Naive B cell (primary cell): ENCODE results near the gene STX2. TPM values are rescaled to one million over a fixed set of nuclear protein-coding genes. Genes with fewer than 3 reads are reported as not detected.
"Not testable (repeated sequence)": the region's sequence is repeated elsewhere in the genome, so short reads cannot be mapped to it uniquely, and the experiment has no call there.

Experiments used
- ATAC-seq, 2 donors: fragments of 150-1000 bp; cut with Tn5 transposase; 2 replicates each; pipeline ENCODE4 v1.10.0; 2021; ENCODE audit warnings: low read depth in 2 of 2, mild to moderate bottlenecking in 2 of 2, moderate library complexity in 2 of 2
- DNase-seq: peaks from one replicate; pipeline ENCODE4 v3.0.0; 2022
- H3K27ac Mint-ChIP-seq, 6 donors: one replicate each; pipeline ENCODE4 v1.8.0; 2020 to 2022; ENCODE audit warnings: mild to moderate bottlenecking in 6 of 6, mixed read lengths in 6 of 6, moderate library complexity in 5 of 6, inconsistent platforms in 2 of 6
- H3K27me3 Mint-ChIP-seq, 3 donors: one replicate each; pipeline ENCODE4 v1.8.0; 2021 to 2022; ENCODE audit warnings: mixed read lengths in 3 of 3, mild to moderate bottlenecking in 1 of 3
- H3K36me3 Mint-ChIP-seq, 2 donors: one replicate each; pipeline ENCODE4 v1.8.0; 2020 to 2022; ENCODE audit warnings: mixed read lengths in 2 of 2, inconsistent platforms in 1 of 2, mild to moderate bottlenecking in 1 of 2
- H3K4me1 Mint-ChIP-seq, 3 donors: one replicate each; pipeline ENCODE4 v1.8.0; 2020 to 2022; ENCODE audit warnings: mixed read lengths in 3 of 3, inconsistent platforms in 1 of 3, mild to moderate bottlenecking in 1 of 3, moderate library complexity in 1 of 3
- H3K4me3 Mint-ChIP-seq, 8 donors: one replicate each; pipeline ENCODE4 v1.8.0; 2020 to 2022; ENCODE audit warnings: mild to moderate bottlenecking in 8 of 8, mixed read lengths in 8 of 8, moderate library complexity in 8 of 8, inconsistent platforms in 2 of 8
- H3K9me3 Mint-ChIP-seq, 7 donors: one replicate each; pipeline ENCODE4 v1.8.0; 2020 to 2022; ENCODE audit warnings: mixed read lengths in 7 of 7, mild to moderate bottlenecking in 5 of 7, inconsistent platforms in 2 of 7, moderate library complexity in 1 of 7
- polyA plus RNA-seq, 6 donors: library from polyadenylated mRNA; unstranded; fragments of 300-500 nt; fragmentation: Illumina TruSeq; gene quantifications; one replicate each; pipeline ENCODE4 v1.2.3, GENCODE V29; 2021; ENCODE audit warnings: low read depth in 6 of 6

STX2 gene
- polyA plus RNA-seq, 6 donors from 2014 or later: 0.26 to 5.8 (median 5.4) TPM

- DNase-seq: no peak
- Mint-ChIP-seq H3K27me3 (peaks cover 14 to 25% (median 18%) of the 10 kb centered on the region in 3 donors), H3K9me3 (peaks cover 10 to 18% (median 12%) of the 10 kb centered on the region in 7 donors), H3K27ac (no peak overlapping the region), H3K4me3 (no peak overlapping the region), H3K36me3 (peaks cover 5 to 25% of the 10 kb centered on the region in 2 donors), H3K4me1 (no peaks in the 10 kb centered on the region)
- ATAC-seq: no peak
Observed at GRCh38 chr12:130859161-130859560, 20.1 kb upstream of the STX2 start.

DNA sequence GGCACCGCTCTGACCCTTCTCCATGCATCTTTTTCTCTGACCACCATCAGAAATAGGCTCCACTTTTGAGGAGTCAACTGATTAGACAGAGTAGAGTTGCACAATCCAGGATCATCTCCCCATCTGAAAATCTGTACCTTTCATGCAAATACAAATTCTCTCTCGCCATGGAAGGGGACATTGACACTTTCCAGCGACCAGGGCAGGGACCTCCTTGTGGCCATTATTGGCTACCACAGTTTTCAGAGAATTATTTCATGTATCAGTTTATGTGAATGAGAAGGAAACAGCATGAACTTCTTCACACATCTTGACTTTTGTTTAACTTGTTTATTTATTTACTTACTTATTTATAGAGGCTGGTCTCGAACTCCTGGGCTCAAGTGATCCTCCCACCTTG lies 19.0 kb upstream of the STX2 start:
- H3K4me3 Mint-ChIP-seq: peak overlapping the region in 1 of 8 donors; percentile 55

GRCh38 chr12:130856088-130856487 lies 17.0 kb upstream of the STX2 start:
- DNase-seq: no peak
- Mint-ChIP-seq H3K36me3 (peaks cover 5 to 16% of the 10 kb centered on the region in 2 donors), H3K4me1 (no peaks in the 10 kb centered on the region), H3K27me3 (peaks cover 14 to 28% (median 18%) of the 10 kb centered on the region in 3 donors), H3K4me3 (no peak overlapping the region), H3K27ac (no peak overlapping the region), H3K9me3 (peaks cover 5 to 16% (median 12%) of the 10 kb centered on the region in 7 donors)
- ATAC-seq: no peak

More for the DNA sequence above, 19.0 kb upstream of the STX2 start:
- H3K27ac Mint-ChIP-seq: no peak overlapping the region
- H3K36me3 Mint-ChIP-seq: peaks cover 5 to 25% of the 10 kb centered on the region in 2 donors
- peaks cover 14 to 31% (median 18%) of the 10 kb centered on the region in 3 donors for H3K27me3 Mint-ChIP-seq
- peaks cover 10 to 19% (median 12%) of the 10 kb centered on the region in 7 donors for H3K9me3 Mint-ChIP-seq
- ATAC-seq: no peak
- H3K4me1 Mint-ChIP-seq: no peaks in the 10 kb centered on the region
- DNase-seq: no peak

- no peak for ATAC-seq
Observed at GRCh38 chr12:130850418-130851021, 11.5 kb upstream of the STX2 start.

GRCh38 chr12:130849561-130850417 lies 10.7 kb upstream of the STX2 start:
- peaks cover 0 to 5% (median 0%) of the 10 kb centered on the region in 7 donors for H3K9me3 Mint-ChIP-seq
- H3K27me3 Mint-ChIP-seq: peaks cover 18 to 24% (median 22%) of the 10 kb centered on the region in 3 donors
- ATAC-seq (no peak), DNase-seq (no peak)
- H3K36me3 Mint-ChIP-seq: no peaks in the 10 kb centered on the region
- no peaks in the 10 kb centered on the region for H3K4me1 Mint-ChIP-seq
- no peak overlapping the region for H3K4me3 Mint-ChIP-seq
- no peak overlapping the region for H3K27ac Mint-ChIP-seq

More at GRCh38 chr12:130850418-130851021, 11.5 kb upstream of the STX2 start:
- no peak overlapping the region for H3K4me3 Mint-ChIP-seq
- DNase-seq: no peak
- peaks cover 0 to 5% (median 0%) of the 10 kb centered on the region in 7 donors for H3K9me3 Mint-ChIP-seq
- H3K27ac Mint-ChIP-seq: peak overlapping the region in 1 of 6 donors; percentile 44
- peaks cover 18 to 26% (median 24%) of the 10 kb centered on the region in 3 donors for H3K27me3 Mint-ChIP-seq
- H3K4me1 Mint-ChIP-seq: no peaks in the 10 kb centered on the region
- no peaks in the 10 kb centered on the region for H3K36me3 Mint-ChIP-seq

- not testable (repeated sequence) for H3K4me1 Mint-ChIP-seq, DNase-seq, H3K4me3 Mint-ChIP-seq, H3K9me3 Mint-ChIP-seq, ATAC-seq, H3K27ac Mint-ChIP-seq, H3K36me3 Mint-ChIP-seq
- peaks cover 18 to 24% (median 18%) of the 10 kb centered on the region in 3 donors for H3K27me3 Mint-ChIP-seq
Observed at GRCh38 chr12:130848785-130849305, 9.8 kb upstream of the STX2 start.

GRCh38 chr12:130848105-130848504 lies 9.1 kb upstream of the STX2 start:
- not testable (repeated sequence) for H3K4me1 Mint-ChIP-seq, H3K36me3 Mint-ChIP-seq, DNase-seq, ATAC-seq, H3K27ac Mint-ChIP-seq, H3K9me3 Mint-ChIP-seq, H3K4me3 Mint-ChIP-seq
- H3K27me3 Mint-ChIP-seq: peaks cover 15 to 24% (median 18%) of the 10 kb centered on the region in 3 donors

GRCh38 chr12:130847112-130847511 lies 8.1 kb upstream of the STX2 start:
- no peak for DNase-seq
- H3K27me3 Mint-ChIP-seq: peaks cover 11 to 18% (median 17%) of the 10 kb centered on the region in 3 donors
- H3K27ac Mint-ChIP-seq: peak overlapping the region in 1 of 6 donors; percentile 8
- H3K36me3 Mint-ChIP-seq: no peaks in the 10 kb centered on the region
- no peak overlapping the region for H3K4me3 Mint-ChIP-seq
- H3K4me1 Mint-ChIP-seq: no peaks in the 10 kb centered on the region
- no peaks in the 10 kb centered on the region for H3K9me3 Mint-ChIP-seq
- no peak for ATAC-seq

DNA sequence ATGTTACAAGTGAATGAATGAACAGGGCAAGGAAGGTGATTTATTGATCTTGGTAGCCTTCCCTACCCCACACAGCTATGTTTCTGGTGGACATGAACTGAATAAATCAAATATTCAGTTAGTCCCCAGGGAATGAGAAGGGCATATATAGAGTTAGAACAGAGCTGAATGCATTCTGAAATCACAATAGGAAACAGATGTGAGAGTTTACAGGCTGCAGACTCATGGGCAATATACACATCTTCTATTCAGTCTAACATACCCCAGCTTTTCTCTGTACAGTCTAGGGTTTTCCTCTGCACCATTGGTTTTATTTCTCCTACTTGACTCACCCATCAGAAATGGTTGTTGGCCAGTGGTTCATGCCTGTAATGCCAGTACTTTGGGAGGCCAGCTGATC lies 7.3 kb upstream of the STX2 start:
- H3K27ac Mint-ChIP-seq: no peak overlapping the region
- no peak for ATAC-seq
- no peaks in the 10 kb centered on the region for H3K4me1 Mint-ChIP-seq

GRCh38 chr12:130839770-130840404 lies 837 bp upstream of the STX2 start:
- DNase-seq: no peak
- Mint-ChIP-seq H3K9me3 (no peaks in the 10 kb centered on the region), H3K36me3 (no peaks in the 10 kb centered on the region), H3K4me1 (peaks cover 9 to 28% (median 14%) of the 10 kb centered on the region in 3 donors), H3K27me3 (no peaks in the 10 kb centered on the region), H3K4me3 (peak overlapping the region; percentile 81 to 95 (median 86)), H3K27ac (peak overlapping the region in 3 of 6 donors; percentile 7 to 88 (median 39))
- no peak for ATAC-seq

More for the DNA sequence above, 7.3 kb upstream of the STX2 start:
- DNase-seq: no peak
- Mint-ChIP-seq H3K4me3 (no peak overlapping the region), H3K27me3 (peaks cover 11 to 18% (median 17%) of the 10 kb centered on the region in 3 donors), H3K9me3 (no peaks in the 10 kb centered on the region), H3K36me3 (no peaks in the 10 kb centered on the region)

DNA sequence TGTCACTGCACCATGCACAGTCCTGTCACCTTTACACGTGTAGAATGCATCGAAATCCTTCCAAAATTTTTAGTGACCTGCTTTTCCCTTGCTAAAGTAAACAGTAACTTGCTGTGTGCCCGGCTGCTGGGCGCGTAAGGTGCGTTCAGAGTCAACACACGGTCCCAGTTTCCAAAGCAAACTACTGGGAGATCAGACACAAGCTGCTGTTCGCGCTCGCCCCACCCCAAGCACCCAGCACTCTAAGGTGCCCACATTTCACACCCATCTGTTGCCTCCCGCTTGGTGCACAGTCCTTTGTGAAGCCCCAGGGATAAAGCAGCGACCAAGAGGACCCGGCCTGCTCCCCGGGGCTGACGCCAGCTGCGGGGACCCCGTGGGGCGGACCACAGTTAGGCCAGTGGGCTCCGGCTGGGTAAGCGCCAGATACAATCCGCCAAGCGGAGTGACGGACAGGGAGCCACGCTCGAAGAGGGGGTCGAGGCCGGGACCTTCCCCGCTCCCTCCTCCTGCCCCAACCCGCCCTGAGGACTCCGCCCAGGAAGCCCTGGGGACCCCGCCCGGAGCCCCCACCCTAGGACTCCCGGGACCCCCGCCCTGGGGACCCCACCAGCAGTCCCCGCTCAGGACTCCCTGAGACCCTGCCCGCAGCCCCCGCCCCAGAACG lies 633 bp downstream of the STX2 start:
- peak overlapping the region in 2 of 6 donors; percentile 21 to 41 for H3K27ac Mint-ChIP-seq
- no peaks in the 10 kb centered on the region for H3K27me3 Mint-ChIP-seq
- H3K4me1 Mint-ChIP-seq: peaks cover 9 to 33% (median 14%) of the 10 kb centered on the region in 3 donors
- no peaks in the 10 kb centered on the region for H3K9me3 Mint-ChIP-seq
- H3K4me3 Mint-ChIP-seq: peak overlapping the region; percentile 65 to 88 (median 82)
- H3K36me3 Mint-ChIP-seq: no peaks in the 10 kb centered on the region
- peak; percentile 7 to 15 for ATAC-seq
- peak; percentile 20 for DNase-seq

DNA sequence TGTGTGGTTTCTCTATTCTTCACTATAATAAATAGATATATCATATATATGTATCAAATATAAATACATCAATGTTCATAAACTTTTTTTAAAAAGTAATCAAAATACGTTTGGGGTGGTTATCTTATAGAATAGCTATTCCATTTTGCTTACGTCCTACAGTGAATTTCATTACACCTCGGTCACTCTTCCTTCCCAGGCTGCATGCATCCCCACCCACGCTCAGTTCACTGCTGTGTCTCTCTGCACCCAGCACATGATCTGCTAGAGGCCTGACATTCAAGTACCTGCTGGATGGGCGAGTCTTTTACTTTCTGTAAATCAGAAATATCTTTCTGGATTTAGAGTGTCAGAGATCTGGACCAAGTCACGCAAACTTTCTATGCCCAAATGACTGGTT lies 3.6 kb downstream of the STX2 start:
- Mint-ChIP-seq H3K27me3 (no peaks in the 10 kb centered on the region), H3K4me1 (peaks cover 15 to 32% (median 16%) of the 10 kb centered on the region in 3 donors), H3K9me3 (no peaks in the 10 kb centered on the region), H3K36me3 (no peaks in the 10 kb centered on the region), H3K27ac (no peak overlapping the region), H3K4me3 (peak overlapping the region in 1 of 8 donors; percentile 69)
- no peak for DNase-seq
- no peak for ATAC-seq

- no peak overlapping the region for H3K27ac Mint-ChIP-seq
- ATAC-seq (no peak), DNase-seq (no peak)
- no peaks in the 10 kb centered on the region for H3K9me3 Mint-ChIP-seq
- H3K4me3 Mint-ChIP-seq: no peak overlapping the region
- no peaks in the 10 kb centered on the region for H3K27me3 Mint-ChIP-seq
- peaks cover 19 to 32% (median 19%) of the 10 kb centered on the region in 3 donors for H3K4me1 Mint-ChIP-seq
- no peaks in the 10 kb centered on the region for H3K36me3 Mint-ChIP-seq
Observed at GRCh38 chr12:130835011-130835410, 4.0 kb downstream of the STX2 start.
